Medulla oblongata (tissue), 1 donor: ENCODE results near the gene SH3RF1.

Experiments
- DNase-seq: peaks from one replicate; pipeline ENCODE4 v3.0.0-alpha.2; 2015; ENCODE audit errors: extremely low spot score

Gene SH3RF1

DNA sequence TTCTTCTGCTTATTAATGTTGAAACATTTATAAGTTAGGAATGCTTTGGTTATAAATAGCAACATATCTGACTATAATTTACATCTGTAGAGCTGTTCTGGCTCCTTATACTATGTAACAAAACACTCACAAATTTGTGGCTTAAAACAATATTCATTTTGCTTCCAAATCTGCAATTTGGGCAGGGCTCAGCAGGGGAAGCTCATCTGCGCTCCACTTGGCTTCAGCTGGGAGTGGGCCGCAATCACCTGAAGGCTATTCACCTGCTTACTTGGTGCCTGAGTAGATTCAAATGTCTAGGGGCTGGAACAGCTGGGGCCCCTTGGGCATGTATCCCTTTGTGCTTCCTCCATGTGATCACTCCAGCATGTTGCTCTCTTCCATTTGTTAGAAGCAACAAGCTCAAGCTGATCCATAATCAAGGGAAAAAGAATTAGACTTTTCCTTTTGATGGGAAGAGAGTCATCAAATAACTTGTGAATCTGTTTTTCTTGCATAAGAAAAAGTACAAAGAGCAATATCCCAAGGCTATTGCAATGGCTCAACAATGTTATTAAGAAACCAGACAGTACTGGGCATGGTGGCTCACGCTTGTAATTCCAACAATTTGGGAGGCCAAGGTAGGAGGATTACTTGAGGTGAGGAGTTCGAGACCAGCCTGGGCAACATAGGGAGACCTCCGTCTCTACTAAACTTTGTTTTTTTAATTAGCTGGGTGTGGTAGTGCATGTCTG is 225.9 kb downstream of the SH3RF1 start:
- DNase-seq = no peak
